ENCODE results near the gene CFAP61.
A peak's percentile ranks its signal among the peaks of the same experiment; 100 is the strongest.

CFAP61 gene

DNA sequence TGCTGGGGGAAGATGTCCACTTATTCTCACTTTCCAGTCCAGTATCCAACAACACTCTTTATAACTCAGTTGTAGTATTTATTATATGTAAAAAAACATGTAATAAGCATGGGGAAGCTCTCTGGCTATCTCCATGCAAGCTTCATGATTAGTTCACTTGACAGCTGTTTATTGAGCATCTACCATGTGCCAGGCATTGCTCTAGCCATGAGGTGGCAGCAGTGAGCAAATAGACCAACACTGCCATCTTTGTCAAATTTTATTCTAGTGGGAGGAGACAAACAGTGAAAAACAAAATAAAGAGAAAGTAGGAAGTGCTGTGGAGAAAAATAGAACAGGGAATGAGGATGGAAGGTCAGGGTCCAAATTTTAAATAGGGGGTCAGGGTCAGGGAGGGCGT lies 131.8 kb downstream of the CFAP61 start:
- peak in 1 of 2 experiments; percentile 24 for DNase-seq

- DNase-seq: peak in 1 of 2 experiments; percentile 21
Measured at GRCh38 chr20:20184706-20185105, 132.4 kb downstream of the CFAP61 start.

GRCh38 chr20:20188647-20189046 lies 136.3 kb downstream of the CFAP61 start:
- DNase-seq: no peak

GRCh38 chr20:20192366-20192765 lies 140.0 kb downstream of the CFAP61 start:
- no peak for DNase-seq

DNA sequence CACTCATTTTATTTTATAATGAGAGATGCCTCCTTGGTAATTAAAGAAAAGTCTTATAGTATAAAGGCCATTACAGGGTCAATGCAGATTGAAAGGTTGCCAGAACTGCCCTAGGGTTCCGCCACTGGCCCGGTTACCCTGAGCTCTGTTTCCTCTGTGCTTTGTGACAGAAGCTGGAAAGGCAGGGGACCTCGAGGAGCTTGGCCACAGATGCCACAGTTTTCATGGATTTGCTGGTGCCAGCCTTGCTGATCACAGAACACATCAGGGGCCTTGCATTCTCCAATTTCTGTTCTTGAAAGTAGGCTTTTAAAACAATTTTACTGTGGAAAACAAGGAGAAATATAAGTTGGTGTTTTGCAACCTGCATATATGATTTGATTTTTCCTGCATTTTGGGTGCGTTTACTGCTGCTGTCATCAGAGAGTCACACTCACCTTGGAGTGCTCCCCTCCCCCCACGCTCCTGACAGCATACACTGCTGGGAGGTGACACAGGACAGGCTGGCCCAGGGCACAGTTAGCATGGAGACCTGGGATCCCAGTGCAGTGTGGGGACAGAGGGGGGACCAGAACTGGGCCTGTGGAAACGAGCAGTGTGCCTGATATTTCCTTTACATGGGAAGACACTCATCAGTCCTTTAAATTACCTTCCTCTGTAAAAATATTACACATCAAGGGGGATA lies 142.8 kb downstream of the CFAP61 start:
- DNase-seq: peak in 1 of 2 experiments; percentile 49

- DNase-seq: no peak
Measured at GRCh38 chr20:20196610-20197009, 144.3 kb downstream of the CFAP61 start.

DNA sequence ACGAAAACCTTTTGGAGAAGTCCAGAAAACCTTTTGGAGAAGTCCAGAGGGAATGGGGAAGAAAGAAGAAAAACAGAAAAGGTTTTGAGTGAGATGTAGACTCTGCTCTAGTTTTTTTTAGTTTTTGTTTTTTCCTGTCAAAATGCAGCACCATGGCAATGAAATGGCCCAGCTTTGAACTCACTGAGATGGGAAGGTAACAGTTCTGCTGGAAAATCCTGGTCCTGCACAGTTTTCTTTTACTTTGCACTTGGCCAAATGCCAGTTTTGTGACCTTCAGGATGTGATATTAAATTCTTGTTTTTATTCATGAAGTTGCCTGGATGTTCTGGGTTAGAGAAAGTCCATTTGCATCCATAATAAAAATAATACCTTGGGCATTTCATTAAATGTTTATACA lies 145.7 kb downstream of the CFAP61 start:
- peak; percentile 73 to 88 for DNase-seq

DNA sequence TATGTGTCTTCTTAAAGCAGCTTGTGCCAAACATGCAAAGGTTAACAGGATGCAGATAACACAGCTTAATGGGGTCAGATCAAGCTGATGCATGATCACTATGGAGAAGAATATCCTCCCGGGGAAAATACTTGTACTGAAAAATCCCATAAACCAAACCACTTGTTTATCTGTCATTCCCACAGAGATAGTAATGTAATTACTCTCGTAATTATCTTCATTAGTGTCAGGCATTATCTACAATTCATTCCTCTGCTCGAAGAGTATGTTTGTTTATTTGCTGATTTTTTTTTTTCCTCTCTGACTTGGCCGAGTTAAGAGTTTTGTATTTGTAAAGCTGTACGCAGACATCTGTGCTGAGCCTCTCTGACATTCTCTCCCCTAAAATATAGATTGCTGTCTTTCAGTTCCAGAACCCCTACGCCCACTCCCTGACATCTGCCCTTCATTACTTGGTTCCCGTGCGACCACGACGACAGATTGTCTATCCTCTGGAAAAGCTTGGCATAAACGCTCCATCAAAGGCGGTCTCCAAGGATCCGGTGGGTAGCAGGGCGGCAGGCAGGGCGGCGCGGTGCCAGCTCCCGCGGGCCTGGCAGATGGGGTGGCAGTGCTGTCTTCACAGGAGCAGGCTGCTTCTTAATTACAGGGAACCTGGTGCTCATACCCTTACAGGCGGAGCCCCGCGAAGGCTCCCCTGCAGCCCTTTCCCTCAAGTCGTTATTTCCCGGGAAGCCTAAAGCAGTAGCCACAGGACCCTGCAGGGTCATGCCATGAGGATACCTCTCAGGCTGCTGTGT lies 147.2 kb downstream of the CFAP61 start:
- peak; percentile 98 for DNase-seq

GRCh38 chr20:20201124-20201523 lies 148.8 kb downstream of the CFAP61 start:
- no peak for DNase-seq

- no peak for DNase-seq
Measured at GRCh38 chr20:20201639-20202038, 149.3 kb downstream of the CFAP61 start.

DNA sequence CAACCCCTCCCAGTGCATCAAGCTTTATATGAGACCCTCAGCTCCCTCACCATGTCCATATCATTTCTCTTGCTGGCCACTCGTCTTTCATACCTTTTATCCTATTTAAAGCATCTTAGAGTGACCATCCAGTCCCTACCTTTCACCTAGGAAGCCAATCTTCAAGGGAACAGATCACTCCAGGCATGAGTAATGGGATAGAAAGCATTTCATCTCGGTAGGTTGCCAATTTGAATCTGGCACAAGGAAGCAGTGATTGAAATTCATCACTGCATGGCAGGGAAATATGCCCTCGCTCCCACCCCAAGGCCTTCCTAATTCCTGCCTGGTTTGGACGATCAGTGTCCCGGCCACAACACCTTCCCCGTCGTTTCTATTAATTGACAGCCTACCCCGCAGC lies 150.4 kb downstream of the CFAP61 start:
- peak in 1 of 2 experiments; percentile 29 for DNase-seq

GRCh38 chr20:20203784-20204183 lies 151.5 kb downstream of the CFAP61 start:
- no peak for DNase-seq

DNA sequence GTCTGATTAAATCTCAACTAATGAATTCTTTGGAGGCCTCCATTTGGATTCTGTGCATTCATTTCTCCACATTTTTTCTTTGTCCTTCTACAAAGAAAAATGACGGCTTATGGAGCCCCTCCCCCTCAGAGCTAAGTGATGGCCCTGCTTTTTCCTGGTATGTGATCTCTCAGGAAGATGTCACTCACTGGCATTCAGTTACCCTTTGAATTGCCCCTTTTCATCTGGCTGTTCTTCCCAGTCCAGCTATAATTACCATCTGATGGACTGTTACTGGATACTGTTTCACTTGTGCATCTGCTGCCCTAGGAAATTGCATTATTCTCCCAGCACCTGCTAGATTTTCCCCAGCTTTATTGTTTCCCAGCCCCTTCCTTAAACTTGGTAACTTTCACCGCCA lies 151.9 kb downstream of the CFAP61 start:
- peak in 1 of 2 experiments; percentile 55 for DNase-seq

- DNase-seq: no peak
Measured at GRCh38 chr20:20205141-20205861, 153.0 kb downstream of the CFAP61 start.

GRCh38 chr20:20205862-20206236 lies 153.5 kb downstream of the CFAP61 start:
- DNase-seq: no peak

- DNase-seq: no peak
Measured at GRCh38 chr20:20206788-20207187, 154.5 kb downstream of the CFAP61 start.

GRCh38 chr20:20207291-20207690 lies 155.0 kb downstream of the CFAP61 start:
- DNase-seq: peak in 1 of 2 experiments; percentile 25

DNA sequence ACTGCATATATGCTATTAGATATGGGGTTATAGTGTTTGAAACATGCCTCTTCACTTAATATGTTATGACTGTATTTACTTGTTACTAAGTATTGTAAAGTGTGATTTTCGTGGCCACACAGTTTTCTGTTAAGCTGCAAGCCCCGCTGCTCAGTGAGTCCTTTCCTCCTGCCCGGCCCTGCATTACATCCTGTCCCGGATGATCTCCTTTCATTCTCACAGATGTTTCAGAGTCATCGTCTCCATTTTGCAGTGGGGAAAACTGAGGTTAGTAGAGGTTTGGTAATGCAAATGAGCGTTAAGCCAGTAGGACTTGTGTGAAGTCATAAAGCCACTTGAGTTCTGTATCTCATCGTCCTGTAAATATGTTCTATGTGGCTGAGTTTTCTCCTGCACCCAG lies 155.5 kb downstream of the CFAP61 start:
- no peak for DNase-seq

- DNase-seq: no peak
Measured at GRCh38 chr20:20209684-20210083, 157.4 kb downstream of the CFAP61 start.

DNA sequence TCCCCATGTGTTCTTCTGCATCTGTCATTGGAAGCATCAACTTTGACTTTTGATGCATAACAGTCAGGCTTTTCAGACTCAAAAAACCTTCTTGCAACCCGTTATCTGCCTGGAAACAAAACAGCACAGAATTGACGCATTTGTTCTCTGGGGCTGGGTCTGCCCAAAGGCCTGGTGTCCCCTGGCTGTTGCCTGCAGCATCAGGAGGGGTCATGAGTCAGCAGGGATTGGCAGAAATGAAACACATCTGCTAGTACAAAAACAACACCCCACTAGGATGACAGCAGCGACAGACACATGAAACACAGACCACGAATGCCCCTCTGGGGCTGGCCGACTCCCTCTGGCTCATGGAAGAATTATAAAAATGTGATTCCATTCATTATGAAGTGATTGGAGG lies 158.0 kb downstream of the CFAP61 start:
- DNase-seq: peak in 1 of 2 experiments; percentile 56

GRCh38 chr20:20210943-20211273 lies 158.6 kb downstream of the CFAP61 start:
- no peak for DNase-seq

GRCh38 chr20:20211274-20211987 lies 159.1 kb downstream of the CFAP61 start:
- no peak for DNase-seq

- no peak for DNase-seq
Measured at GRCh38 chr20:20211988-20212518, 159.7 kb downstream of the CFAP61 start.

Data from NCI-H446 (cell line).